ENCODE results near the gene TSSC4.

TSSC4 gene

DNA sequence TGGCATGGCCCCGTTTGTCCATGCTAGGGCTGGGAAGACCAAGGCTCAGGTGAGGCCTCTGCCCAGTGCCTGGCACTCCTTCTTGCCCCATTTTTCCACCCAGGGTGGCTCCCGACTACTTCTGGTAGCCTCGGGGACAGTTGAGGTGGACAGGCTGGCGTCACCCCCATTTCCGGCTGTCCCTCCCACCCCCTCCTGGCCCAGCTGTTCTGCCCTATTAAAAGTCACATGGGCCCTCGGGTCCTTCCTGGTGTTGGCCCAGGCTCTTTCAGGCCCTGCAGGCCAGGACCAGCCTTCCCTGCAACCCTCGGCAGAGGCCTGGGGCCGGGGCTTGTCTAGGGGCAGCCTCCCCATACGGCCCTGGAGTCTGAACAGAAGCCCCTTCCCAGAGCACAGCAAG lies 14.0 kb upstream of the TSSC4 start:
- DNase-seq (ENCODE audit: low read depth in 2 of 2), result no peak

DNA sequence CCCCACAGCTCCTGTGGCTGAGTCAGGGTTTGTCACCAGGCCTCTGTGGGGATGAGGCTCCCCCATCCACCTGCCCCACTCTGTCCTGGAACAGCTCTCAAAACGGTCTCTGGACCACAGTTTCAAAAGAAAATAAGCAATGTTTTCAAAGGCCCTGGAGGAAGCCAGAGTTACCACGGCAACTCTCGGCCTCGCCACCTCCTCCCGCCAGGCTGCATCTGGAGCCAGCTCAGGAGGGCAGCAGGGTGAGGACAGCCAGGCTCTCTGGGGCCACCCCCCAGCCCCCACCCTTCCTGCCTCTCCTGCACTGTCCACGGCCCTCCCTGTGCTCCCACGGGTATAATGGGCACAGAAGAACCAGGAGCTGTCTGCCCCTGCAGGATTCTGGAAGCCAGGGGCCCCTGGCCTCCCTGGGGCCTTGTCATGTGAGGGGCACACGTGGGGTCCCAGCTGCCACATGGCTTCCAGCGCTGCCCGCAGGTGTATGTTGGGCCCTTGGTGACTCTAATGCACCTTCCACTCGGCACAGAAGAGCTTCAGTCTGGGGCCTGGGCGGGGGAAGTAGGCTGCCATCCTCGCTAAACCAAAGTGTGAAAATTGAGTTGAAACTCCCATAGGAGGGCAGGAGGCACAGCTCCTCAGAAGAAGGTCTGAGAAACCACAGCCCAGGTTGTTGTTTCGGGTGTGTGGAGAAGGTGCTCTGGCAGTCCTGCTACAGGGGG lies 13.1 kb upstream of the TSSC4 start:
- no peak for DNase-seq (ENCODE audit: low read depth in 2 of 2)

DNA sequence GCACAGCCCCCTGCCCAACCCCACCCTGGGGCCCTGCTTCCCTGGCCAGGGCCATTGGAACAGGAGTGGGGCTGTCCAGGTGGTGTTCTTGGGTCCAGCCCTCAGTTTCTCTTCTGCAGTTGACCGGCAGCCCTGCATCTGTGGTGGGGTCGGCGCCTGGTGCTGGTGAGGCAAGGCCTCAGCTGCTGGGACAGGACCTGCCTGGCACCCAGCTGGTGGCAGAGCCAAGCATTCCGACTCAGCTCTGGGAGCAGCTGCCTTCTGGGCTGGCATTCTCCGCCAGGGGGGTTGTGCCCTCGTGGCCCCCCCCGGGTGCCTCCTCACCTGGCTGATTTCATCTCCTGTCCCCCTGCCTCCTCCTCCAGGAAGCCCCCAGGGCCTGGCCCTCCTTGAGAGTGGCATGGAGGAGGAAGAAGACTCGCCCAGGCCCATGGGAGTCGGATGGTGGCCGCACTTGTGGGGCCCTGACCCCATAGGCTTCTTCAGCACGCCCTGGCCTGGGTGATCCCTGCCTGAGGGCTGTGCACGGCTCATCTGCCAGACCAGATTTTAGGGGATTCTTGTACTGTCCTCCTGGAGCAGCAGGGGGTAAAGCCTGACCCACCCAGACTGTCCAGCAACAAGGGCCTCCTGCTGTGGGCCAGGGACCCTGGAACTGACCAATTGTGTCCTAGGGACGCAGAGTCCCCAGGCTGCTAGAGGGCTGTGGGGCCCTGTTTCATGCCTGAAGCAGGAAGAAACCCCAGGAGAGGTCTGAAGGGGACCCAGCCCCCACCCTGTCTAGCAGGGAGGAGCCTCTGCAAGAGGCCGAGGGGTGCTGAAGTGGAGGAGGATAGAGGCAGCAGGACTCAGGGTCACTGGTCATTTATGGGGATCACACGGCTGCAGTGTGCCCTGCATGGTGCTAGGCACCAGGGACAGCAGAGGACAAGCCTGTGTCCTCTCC lies 11.8 kb upstream of the TSSC4 start:
- no peak for DNase-seq (ENCODE audit: low read depth in 2 of 2)

DNA sequence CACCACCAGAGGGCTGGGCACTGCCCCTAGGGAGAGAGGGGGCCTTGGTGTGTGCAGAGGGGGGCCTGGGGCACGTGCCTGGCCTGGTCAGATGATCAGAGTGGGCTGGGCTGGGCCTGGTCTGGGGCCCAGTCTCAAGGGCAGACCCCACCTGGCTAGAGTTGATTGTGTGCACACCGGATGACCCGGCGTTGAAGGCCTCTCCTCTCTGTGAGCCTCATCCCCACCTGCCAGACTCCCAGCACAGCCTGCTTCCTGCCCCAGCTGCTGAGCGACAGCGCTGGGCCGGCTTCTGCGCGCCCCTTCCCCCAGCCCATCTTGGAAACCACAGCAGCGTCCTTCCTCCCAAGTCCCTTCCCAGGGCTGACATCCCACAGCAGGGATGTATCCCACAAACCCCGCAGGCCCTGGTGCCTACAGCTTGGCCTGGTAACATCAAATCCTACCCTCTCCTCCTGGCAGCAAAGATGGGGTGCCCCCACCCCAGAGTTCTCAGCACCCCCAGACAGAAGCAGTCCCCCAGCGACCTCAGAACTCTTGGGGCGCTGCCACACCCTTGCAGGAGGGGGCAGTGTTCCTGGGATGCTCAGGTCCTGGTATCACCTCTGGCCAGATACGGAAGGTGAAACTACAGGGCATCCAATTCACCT lies 11.0 kb upstream of the TSSC4 start:
- DNase-seq (ENCODE audit: low read depth in 2 of 2), result no peak

DNA sequence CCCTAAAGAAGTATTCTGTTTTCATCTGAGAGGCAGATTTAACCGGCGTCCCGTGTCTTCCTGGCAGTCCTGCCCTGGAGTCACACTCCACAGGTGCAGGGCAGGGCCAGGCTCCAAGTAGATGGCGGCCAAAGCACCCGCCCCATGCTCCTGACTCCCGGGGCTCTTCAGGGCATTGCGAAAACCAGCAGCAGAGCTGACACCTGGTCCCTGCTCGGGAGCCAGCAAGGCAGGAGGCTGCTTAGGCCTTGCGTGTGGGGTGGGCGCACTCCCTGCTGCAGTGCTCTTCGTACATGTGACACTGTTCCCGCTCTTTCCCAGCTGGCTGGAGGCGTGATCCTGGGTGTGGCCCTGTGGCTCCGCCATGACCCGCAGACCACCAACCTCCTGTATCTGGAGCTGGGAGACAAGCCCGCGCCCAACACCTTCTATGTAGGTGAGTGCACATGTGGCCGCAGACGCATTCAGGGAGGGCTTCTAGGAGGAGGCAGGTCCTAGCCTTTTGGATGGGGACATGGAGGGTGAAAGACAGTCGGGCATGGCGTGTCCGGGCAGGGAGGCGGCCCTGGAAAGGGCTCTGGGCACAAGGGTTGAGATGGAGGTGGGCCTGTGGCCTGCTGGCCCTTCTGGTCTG lies 10.3 kb upstream of the TSSC4 start:
- DNase-seq (ENCODE audit: low read depth in 2 of 2), result no peak

DNA sequence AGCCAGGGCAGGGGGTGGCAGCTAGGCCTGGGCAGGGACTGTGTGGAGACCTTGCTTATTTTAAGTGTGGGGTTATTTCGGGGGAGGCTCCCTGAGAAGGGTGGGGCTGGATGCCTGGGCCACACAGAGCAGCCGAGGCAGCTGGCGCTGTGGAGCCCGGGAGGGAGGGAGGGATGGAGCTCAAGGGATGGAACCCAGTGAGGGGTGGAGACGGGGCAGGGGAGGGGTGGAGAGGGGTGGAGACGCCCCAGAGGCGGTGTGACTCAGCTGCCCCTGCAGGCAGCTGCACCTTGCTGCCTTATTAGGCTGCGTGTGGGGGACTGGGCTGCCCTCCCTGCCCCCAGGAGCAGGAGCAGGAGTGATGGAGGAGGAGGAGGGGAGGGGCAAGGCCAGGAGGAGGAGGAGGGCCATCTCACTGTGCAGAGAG lies 9.8 kb upstream of the TSSC4 start:
- no peak for DNase-seq (ENCODE audit: low read depth in 2 of 2)

DNA sequence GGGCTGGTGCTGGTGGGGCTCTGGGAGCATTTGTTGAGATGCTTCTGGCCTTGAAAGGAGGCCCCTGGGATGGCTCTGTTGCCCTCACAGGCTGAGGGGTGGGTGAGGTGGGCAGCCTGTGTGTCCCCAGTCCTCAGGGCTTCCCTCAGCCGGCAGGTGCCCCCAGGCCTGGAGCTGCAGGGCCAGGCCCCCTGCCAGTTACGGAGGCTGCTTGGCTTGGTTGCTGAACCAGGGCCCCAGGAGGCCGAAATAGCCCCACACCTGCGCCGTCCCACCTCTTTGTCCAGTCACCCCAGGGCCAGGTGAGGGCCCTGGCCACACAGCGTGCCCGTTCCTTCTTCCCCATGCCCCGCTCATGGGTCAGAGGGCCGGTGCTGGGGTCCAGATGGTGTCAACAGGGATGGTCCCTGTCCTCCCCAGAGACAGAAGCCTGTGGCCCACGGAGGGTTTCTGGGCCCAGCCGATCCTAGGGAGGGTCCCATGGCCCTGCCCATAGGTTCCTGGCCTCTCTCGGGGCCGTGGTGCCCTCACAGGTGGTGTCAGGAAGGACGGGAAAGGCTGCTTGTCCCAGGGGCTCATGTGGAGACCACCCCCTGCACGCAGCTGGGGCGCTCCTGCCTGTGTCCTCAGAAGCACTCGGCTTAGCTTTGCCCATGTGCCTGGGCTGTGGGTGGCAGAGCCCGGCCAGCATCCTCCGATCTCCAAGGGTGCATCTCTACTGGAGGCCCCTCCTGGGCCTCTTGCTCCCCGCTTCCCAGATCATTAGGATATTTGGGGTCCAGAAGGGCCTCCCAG lies 9.2 kb upstream of the TSSC4 start:
- no peak for DNase-seq (ENCODE audit: low read depth in 2 of 2)

DNA sequence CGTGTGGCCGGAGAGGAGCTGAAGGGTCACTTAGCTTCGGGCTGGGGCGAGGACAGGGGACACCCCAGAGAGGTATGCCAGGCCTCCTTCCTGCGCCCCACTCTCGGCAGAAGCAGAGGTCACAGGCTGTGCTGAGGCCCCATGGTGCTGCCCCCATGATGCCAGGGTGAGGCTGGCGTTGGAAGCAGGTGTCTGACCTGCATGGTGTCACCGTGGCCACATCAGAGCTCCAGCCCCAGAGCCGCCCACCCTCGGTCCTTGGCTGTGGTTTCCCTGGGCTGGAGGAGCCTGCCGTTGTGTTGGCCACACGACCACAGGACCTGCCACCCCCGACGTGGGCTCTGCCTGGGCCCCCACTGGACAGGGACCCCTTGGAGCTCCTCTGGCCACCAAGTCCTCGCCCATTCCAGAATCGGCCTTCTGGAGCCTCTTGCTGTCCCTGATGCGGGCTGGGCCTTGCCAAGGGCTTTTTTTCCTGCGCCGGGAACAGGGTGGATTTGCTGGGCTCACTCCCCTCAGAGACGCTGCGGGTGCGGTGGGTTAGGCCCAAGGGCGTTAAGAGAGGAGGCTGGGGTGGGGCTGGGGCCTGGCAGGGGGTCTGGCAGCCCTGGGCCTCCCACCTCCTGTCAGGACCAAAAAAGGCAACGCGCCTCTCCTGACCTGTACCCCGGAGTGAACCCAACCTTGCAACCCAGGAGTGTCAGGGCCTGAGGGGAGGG lies 8.2 kb upstream of the TSSC4 start:
- no peak for DNase-seq (ENCODE audit: low read depth in 2 of 2)

DNA sequence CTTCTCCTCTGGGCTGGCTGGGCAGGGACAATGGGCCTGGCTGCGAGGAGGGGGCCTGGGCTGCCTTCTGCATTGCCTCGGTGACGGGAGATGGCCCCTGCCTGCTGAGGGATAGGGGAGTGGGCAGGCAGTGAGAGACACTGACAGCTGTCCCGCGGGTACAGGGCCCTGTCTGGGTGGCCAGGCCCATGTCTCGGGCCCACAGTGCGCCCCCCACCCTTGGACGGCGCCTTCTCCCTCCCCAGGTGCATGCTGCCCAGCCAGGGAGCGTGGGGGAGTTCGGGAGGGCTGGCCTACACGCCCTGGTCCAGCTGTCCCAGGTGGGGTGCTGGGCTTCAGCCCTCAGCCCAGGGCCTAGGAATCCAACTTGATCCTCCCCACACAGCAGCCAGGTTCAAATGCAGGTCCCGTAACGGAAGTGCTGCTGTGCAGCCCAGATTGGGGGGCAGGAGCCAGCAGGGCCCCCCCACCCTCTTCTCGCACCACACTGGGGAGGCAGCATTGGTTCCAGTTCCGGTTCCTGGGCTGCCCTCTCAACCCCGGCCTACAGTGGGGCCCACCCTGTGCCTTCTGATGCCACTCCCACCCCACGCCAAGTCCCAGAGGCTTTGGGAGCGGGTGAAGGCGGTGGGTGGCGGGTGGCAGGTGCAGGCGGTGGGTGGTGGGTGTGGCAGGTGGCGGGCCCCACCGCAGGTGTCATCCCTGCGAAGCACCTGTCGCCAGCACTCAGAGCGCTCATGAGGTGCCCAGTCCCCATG lies 7.3 kb upstream of the TSSC4 start:
- DNase-seq (ENCODE audit: low read depth in 2 of 2), result no peak

DNA sequence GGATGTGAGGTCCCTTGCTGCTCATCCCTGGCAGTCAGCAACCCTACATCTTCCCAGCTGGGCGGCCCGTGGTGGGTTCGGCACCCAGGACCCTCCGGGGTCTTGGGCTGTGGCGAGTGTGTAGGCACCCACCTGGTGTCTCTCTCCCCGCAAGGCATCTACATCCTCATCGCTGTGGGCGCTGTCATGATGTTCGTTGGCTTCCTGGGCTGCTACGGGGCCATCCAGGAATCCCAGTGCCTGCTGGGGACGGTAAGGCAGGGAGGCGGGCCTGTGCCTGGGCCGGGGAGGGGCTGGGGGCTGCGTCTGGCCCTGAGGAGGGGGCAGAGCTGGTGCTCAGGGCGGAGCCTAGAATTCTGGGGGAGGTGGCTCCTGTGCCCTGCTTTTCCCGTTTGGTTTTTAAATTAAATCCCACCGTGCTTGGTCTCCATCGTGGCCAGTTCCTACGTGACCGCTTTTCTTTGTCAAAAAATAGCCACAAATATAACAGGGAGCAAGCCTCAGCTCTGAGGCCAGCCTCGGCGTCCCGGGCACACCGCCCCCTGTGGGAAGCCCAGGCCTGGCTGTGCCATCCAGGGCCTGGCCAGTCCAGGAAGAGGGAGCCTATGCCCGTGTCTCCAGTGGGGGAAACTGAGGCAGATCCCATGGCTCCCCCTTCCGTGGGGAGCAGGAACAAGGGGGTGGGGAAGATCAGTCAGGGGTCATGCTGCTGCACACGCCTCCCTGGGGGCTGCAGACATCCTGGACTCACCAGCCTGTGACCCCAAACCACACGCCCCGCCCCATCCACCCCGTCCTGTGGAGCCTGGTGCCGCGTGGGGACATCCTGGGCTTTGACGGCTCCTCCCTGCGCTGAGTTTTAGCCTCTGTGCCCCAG lies 6.4 kb upstream of the TSSC4 start:
- no peak for DNase-seq (ENCODE audit: low read depth in 2 of 2)

DNA sequence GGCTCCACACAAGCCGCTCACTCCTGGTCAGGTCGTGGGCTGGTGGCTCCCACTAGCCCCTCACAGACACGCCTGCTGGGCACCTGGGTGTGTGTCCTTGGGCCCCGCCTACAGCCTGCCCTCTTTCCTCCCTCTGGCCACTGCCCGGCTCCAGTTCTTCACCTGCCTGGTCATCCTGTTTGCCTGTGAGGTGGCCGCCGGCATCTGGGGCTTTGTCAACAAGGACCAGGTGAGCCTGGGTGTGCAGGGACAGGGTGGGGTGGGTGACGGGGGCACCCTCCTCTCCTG lies 5.8 kb upstream of the TSSC4 start:
- DNase-seq (ENCODE audit: low read depth in 2 of 2), result no peak

DNA sequence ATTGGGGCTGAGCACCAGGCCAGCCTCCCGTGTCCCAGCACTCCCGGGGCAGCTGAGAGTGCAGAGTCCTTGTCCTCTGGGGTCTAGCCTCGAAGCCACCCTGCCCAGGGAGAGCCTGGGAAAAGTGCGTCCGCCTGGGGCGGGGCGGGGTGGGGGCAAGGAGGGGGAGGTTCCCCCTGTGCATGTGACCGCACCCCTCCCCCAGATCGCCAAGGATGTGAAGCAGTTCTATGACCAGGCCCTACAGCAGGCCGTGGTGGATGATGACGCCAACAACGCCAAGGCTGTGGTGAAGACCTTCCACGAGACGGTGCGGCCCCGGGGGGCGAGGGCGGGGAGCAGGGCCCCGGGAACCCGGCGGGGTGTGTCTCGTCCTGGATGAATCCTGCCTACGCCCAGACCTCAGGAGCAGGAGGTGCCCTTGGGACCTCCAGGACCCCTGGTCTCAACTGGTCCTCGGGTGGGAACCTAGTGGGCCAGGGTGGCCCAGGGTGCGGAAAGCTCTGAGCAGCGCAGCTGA lies 5.3 kb upstream of the TSSC4 start:
- DNase-seq (ENCODE audit: low read depth in 2 of 2), result no peak

DNA sequence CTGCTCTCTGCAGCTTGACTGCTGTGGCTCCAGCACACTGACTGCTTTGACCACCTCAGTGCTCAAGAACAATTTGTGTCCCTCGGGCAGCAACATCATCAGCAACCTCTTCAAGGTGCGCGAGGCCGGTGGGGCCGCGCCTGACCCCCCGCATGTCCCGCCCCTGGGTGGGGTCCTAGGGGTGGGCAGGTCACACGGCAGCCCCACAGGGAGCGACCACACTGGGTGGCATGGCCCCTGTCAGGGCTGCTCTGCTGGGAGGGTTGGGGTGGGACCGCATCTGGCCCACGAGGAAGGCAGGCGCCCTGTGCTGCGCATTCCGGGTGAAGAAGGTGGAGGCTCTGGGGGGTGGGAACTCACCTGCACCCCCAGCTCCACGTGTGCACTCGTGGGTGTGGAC lies 4.7 kb upstream of the TSSC4 start:
- no peak for DNase-seq (ENCODE audit: low read depth in 2 of 2)

DNA sequence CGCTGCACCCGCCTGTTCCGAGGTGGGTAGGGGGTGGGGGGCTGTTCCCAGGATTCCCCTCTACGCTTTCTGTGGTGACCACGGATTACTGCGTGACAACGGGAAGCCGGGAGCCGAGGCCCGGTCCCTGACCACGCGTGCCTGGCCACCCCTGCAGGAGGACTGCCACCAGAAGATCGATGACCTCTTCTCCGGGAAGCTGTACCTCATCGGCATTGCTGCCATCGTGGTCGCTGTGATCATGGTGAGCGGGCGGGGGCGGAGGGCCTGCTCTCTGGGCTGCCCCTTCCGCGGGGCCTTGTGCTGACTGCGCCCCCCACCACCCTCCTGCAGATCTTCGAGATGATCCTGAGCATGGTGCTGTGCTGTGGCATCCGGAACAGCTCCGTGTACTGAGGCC lies 4.1 kb upstream of the TSSC4 start:
- no peak for DNase-seq (ENCODE audit: low read depth in 2 of 2)

DNA sequence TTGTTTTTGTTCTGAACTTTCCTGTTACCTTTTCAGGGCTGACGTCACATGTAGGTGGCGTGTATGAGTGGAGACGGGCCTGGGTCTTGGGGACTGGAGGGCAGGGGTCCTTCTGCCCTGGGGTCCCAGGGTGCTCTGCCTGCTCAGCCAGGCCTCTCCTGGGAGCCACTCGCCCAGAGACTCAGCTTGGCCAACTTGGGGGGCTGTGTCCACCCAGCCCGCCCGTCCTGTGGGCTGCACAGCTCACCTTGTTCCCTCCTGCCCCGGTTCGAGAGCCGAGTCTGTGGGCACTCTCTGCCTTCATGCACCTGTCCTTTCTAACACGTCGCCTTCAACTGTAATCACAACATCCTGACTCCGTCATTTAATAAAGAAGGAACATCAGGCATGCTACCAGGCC lies 3.5 kb upstream of the TSSC4 start:
- DNase-seq (ENCODE audit: low read depth in 2 of 2), result no peak

DNA sequence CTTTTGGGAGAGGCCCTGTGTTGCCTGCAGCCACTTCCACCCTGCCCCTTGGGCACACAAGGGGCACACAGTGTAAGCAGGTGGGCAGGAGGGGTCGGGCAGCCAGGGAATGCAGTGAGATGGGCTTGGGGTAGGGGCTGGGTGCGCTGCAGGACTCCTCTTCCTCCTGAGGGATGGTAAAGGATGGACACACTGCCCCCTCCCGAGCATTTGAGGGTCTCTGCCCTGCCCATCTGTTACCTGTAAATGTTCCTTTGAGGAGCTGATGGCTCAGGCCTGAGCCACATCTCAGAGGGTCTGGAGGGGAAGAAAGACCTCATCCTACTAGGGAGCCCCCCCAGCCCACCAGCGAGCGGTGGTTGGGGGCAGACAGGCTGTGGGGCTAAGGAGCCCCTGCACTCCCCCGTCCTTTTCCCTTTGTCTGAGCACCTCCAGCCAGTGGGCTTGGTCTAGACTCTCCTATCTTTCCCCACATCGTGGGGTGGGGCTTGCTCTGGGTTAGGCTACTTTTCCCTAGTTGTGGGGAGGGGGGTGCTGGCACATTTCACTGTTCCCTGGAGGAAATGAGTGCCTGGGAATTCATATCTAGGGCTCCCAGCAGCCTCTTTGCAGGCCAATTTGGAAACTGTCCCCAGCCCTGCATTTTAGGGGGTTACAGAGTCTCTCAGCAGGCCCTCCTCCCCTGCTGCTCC lies 1.7 kb upstream of the TSSC4 start:
- DNase-seq (ENCODE audit: low read depth in 2 of 2), result no peak

DNA sequence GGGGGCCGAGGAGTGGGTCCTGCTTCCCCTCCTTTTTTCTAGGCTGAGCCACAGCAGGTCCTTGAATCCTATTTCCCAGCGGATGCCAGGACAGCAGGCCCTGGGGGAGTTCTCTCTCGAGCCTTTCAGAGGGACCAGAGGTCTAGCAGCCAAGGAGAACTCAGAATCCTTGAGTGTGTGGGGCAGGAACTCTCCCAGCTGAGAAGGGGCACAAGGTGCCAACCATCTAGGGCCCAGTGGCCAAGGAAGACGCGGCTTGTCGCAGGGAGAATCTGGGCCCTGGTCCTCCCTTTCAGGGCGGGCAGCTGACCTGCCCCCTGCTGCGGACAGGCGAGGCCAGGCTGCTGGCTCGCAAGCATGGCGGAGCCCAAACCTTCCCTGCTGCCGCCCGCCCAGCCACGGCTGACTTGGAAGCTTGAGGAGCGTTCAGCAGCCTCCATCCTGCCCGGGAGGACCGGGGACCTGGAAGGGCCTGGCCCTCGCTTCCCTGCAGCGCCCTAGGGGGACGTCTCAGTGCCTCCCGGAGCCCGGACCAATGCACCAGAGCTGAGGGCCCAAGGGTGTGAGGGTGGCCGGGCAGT lies 972 bp upstream of the TSSC4 start:
- DNase-seq (ENCODE audit: low read depth in 2 of 2), result no peak

Data from stimulated activated CD4-positive, alpha-beta T cell treated with anti-CD3 and anti-CD28 coated beads, Interleukin-1b, Interleukin-23, amount 100 ng/mL, for 1 hour (primary cell).